ENCODE measurements around the gene TRPC4AP.

The TRPC4AP gene

DNA sequence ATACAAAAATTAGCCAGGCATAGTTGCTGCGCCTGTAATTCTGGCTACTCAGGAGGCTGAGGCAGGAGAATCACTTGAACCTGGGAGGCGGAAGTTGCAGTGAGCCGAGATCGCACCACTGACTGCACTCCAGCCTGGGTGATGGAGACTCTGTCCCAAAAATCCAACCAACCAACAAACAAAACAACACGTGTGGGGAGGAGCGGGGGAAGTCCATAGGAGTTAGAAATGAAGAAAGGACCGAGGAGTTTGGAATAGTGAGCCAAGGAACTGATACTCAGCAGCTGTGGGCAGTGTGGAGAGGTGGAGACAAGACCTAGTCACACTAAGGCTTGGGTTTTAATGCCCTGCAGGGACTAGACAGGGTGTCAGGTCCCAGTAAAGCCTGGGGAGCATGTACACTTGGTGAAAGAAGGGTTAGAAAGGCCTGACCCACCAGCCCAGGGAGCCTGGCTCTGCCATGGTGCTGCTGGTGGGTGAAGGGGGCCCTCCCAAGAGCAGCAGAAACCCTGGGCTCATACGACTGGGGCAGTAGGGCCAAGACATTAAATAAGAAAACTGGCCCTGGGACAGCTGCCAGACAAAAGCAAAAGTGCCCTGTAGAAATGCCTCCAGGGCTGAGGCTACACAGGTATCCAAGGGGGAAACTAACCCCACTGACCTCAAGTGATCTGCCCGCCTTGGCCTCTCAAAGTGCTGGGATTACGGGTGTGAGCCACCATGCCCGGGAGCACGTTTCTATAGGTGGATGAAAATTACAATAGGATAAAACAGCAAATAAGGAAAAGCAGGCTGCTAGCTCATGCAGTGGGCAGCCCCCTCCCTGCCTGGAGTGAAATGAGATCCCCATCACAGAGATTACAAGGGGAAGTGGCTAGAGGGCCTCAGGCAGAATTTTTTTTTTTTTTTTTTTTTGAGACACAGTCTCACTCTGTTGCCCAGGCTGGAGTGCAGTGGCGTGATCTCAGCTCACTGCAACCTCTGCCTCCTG is 78.9 kb downstream of the TRPC4AP start:
- DNase-seq (ENCODE audit: low read depth) = no peak

DNA sequence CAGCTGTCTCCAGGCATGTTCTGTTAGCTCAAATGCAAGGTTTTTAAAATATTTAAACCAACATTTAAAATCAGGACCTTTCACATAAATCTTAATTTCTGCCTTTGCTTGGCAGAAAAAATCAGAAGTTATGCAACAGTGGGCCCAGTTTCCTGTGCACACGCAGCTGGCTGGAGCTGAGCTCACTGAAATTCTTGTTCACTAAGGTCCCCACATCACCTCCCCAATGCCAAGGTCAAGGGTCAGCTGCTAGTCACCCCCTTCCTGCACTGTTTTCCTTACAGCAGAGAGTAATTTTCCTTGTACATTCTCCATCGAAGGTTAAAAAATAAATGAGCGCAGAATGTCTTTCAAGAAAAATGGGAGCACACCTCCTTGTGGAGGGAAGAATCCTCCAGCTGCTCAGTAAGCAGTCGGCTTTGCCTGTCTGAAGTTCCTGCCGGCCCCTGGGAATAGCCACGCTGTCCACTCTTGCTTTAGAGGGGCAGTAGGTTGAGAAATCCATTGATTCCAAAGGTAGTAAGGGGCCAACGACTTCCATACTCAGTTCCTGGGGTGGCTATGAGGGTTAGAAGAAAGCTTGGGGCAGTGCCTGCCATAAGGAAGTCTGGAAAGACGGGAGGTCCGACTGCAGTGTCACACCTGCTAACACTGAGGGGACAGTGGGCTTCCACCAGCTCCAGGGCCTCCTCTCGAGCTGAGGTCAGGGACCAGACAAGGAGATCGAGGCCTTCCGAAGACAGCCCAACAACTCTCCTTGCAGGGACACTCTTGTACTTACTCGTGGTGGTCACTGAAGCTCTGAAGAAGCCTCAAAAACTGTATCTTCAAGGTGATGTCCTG is 80.2 kb downstream of the TRPC4AP start:
- no peak for DNase-seq (ENCODE audit: low read depth)

DNA sequence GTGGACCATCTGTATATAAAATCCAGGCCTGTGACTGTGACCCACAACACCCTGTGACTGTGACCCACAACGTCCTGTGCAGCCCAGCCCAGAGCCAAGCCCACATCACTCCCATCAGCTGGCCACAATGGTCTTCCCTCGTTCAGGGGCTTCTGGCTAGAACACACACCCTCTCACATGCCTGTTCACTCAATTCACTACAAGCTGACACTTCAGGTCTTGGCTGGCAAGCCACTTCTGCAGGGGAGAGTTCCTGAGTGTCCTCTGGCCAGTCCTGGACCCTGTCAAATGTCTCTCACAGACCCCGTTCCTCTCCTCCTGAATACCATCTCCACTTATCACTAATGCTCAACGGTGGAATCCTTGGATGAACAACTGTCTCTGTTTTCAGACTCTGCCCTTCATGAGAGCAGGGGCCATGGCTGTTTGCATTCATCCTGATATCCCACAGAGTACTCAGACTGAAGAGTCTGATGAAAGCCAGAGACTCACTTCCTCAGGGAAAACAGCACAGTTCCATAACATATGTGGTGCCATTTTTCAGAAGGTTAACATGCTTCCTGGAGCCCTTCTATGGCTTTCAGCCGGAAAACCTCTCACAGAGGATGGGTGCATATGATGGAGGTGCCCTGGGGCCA is 80.9 kb downstream of the TRPC4AP start:
- DNase-seq (ENCODE audit: low read depth) = no peak

DNA sequence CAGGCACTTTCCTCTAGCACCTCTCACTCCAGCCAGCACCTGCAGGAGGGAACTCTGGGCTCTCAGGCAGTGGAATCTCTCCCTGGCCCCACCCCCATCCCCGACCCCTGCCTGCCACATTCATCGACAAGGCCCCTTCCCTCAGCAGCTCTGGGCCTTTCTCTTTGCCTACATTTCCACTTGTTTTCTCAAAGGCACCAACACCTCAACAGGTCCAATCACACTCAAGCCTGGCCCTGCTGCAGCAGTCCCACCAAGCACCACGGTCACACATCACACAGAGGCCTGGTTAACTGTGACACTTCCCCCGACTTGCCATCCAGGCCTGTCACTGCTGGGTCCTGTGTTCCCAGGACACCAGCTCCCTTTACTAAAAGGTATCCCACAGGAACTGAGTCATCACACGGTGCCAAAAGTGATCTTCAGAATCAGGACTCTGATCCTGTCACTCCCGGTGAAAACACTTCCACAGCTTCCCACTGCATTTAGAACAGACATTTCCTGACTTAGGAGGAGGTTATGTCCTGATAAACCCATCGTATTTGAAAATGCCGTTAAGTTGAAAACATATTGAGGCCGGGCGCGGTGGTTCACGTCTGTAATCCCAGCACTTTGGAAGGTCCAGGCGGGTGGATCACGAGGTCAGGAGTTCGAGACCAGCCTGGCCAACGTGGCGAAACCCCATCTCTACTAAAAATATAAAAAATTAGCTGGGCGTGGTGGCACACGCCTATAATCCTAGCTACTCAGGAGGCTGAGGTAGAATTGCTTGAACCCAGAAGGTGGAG is 82.0 kb downstream of the TRPC4AP start:
- DNase-seq (ENCODE audit: low read depth) = no peak

DNA sequence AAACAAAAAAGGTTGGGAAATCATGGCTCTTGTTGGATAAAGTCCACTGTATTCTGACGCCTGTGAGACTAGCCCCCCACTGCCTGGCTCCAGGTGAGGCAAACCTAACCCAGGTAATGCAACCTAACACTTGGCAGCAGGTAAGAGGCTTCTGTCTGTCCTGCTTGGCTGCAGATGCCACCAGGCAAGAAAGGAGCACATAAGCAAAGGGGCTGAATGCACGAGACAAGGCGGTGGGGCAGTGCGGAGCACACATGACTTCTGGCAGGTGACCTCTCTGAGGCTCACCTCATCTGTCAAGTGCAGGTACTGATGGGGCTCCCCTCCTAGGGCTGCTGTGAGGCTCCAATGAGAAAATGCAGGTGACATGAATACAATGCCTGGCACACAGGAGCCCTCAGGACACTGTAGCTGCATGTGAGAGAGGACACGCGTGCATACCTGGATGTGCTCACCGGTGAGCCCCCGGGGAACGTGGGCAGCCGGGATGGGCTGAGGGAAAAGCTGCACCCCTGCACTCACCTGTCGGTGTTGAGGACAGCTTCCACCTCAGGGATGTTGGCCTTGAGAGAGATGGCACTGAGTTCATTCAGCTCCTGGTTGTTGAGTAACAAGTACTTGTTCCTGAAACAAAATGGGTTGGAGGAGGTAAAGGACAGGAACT is 82.8 kb downstream of the TRPC4AP start:
- no peak for DNase-seq (ENCODE audit: low read depth)

DNA sequence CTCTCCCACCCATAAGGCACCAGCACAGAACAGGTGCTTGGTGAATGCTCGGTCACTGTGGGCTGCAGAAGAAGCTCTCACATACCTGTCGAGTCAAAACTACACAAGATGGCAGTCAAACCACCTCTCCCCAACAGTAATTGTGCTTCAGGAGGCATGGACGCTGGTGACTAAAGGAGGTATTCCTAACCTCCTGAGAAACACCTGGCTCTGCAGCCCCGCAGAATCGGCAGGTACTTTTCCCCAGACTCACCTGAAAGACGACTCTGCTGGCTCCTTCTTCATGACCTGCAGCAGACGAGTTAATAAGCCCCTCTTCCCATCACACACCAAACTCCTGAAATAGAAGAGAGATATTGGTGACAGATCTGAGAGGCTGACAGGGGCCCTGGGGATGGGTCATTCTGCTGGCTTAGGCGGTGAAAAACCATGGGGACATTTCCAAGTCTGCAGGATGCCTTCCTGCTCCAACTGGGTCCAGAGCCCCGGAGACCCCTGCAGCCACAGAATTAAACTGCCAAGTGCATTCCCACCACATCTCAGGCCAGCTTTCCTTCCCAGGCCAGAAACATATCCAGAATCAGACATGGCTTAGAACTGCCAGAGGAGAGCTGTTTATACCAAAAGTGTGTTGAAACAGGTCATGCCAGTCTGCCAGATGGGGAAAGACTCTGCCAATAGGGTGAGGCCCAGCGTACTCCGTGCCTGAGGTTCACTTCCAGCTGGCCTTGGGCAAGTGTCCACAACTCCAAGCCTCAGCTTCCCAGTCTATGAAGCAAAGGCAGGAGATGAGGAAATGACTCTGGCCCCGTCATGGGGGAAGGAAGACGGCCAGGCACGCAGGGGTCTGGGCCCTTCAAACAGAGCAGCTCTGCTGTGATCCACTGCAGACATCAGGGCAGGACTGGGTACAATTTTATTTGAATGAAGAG is 83.9 kb downstream of the TRPC4AP start:
- DNase-seq (ENCODE audit: low read depth) = no peak

DNA sequence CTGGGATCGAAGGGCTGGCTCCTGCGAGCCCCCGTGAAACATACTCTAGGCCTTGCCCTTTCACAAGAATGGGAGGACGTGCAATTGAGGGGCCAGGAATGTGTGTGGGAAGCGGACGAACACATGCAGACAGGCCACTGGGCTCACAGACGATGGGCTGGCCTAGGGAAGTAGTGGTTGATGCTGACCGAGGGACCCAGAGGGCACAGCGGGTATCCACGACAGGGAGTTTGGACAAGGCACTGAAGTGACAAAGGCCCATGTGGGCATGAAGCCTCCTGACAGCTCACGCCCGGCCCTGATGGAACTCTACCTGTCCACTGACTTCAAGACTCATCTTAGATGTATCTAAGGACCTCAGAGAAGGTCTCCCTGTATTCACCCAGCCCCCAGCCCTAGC is 84.7 kb downstream of the TRPC4AP start:
- DNase-seq (ENCODE audit: low read depth) = no peak

DNA sequence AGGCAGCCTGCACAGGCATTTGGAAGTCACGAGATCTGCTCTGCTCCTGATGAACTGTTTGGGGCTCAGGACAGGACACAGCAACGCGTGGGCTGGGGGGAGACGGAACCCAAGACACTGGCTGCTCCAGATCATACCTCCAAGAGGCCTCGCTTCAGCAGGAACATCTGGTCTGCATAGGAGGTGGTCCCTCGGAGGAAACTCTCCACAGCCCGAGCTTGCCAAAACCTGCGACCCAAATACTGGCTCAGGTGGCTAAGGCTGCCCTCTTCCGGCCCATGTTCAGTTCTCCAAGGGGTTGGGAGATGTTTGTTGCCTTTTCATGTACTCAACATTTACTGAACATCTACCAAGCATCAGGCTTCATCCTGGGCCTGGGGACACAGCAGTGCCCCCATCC is 85.2 kb downstream of the TRPC4AP start:
- no peak for DNase-seq (ENCODE audit: low read depth)

DNA sequence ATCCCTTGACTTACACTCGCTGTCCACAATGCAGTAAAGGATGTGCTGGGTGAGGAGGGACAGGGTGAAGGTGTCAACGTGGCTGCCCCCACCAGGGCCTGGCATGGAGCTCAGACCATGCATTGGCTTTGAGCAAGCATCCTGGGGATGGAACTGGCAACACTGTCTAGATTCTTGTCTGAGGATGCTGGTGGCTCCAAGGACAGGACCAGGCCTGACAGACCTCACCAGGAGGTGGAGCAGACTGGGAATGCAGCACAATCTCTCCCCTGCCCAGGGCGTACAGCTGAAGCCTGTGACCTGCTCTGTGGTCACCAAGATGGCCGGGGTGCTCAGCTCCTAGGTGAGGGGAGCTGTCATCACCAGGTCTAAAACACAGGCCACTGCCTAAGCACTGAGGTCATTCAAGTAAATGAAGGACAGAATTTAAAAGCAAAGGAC is 86.1 kb downstream of the TRPC4AP start:
- no peak for DNase-seq (ENCODE audit: low read depth)

DNA sequence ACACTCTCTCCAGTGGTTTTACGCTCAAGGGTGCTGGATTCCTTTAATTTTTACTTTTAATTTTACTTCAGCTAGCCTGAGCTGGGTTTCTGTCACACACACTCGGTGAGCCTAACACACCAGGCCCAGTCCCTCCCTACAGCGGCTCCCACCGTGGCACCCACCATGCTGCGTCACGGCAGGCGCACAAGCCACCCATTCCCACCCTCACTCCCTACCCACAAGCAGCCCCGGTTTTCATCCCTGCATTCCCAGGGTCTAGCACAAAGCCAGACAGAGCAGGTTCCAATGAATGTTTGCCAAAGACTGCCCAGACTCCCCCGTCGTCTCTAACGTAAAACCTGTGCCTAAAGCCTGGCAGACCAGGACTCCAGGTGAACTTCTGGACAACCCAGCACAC is 86.6 kb downstream of the TRPC4AP start:
- no peak for DNase-seq (ENCODE audit: low read depth)

DNA sequence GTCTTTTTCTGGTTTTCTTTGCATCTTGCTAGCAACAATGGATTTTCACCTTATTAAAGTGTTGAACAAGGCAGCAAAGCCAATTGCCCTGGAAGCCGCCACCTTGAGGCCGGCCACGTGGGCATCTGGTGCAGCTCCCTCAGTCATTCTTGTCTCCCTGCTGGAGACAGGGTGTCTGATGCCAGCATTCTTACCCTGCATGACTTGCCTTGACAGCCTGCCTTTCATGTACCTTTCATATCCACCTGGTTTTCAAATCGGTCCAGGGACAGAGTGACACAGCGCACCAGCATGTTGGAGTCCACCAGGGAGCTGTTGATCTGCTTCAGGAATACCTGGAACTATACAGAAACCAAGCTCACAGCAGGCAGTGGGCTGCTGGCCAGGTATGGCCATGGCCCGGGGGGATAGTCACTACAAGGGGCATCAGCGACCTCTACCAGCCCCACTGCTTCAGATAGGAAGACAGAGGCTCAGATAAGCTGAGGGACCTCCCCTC is 87.1 kb downstream of the TRPC4AP start:
- no peak for DNase-seq (ENCODE audit: low read depth)

DNA sequence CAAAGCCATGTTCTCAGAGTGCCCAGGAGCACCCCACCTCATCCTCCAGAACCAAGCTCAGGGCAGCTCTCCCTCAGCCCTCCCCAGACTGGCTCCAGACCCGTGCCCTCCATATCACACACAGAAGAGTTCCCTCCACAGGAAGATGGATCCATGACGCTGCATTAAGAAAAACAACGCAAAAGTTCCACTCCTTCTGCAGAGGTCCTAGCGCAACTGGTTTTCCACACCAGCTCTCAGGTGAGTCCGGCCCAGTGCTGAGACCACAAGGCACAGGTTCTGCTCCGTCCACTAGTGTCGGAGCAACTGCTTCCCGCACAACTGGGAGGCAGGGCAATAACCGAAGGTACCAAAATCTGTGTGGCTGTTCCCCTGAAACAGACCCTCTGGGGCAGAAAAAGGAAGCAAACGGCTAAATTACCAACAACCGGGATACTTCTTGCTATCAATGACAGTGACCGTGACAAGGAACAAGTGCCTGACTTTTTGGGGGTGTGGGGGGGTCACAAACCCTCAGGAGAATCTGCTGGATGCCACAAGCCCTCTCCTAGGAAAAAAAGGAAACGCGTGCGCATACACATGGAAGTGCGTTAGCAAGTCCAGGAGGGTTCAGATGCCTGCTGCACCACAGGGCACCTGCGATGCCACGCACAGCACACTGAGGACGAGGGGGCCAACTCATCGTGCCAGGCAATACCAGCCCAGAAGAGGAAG is 87.7 kb downstream of the TRPC4AP start:
- no peak for DNase-seq (ENCODE audit: low read depth)

DNA sequence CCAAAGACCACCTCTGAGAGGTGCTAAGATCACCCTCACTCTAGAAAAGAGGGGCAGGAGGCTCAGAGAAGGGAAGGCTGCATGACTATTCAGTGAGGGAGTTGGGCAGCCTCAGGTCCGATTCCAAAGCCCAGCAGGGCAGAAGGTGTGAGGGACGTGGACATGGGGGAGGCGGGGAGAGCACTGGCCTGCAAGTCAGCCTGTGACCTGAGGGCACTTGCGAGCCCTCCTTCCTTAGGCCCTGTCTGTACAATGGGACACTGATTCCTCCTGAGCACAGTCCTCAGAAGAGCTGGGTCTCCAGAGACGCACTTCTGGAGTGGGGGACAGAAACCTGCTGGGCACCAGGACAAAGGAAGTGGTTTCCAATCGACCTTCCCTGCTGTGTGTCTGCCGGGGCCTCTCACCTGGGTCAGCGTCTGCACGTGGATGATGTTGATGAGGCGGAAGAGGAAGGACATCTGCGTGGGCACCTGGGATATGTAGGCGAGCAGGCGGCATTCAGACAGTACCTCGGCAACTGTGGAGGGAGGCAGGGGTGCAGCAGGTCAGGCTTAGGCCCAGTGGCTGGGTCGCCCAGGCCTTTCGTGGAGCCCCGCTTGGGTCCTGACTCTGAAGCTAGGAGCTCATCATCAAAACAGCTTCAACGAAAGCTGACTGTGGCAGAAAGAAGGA is 88.4 kb downstream of the TRPC4AP start:
- DNase-seq (ENCODE audit: low read depth) = no peak

DNA sequence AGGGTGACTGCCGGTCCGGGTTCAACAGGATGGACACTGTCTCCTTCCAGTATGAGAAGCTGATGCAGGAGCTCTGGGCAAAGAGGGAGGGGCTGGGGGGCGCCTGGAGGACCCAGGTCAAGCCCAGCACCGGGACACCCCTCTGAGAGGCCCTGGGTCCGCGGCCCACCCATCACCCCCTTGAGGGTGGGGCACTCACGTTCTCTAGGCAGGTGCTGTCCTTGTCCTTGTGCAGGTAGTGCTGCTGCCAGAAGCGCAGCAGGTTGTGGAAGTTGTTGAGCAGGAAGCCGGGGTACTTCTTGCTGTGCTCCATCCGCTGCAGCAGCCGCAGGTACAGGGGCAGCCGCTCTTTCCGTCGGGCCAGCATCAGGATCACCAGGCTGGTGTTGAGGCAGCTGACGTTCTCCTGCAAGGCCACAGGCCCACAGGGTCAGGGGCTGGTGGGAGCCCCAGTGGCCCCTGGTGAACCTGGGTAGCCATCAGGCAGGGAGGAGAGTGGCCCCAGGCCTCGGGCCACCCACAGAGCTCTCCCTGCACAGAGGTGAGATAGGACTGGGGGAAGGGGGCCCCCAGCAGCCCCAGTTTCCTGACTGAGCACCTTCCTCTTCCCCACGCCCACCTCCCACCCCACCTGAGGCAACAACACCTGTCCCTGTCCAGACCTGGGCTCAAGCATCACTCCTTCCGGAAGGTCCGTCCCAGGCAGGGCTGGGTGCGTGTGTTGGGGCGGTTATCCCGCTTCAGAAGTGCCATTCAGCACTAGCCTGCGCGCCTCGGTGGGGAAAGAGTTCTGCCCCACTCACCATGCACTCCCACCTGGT is 89.2 kb downstream of the TRPC4AP start:
- DNase-seq (ENCODE audit: low read depth) = no peak

DNA sequence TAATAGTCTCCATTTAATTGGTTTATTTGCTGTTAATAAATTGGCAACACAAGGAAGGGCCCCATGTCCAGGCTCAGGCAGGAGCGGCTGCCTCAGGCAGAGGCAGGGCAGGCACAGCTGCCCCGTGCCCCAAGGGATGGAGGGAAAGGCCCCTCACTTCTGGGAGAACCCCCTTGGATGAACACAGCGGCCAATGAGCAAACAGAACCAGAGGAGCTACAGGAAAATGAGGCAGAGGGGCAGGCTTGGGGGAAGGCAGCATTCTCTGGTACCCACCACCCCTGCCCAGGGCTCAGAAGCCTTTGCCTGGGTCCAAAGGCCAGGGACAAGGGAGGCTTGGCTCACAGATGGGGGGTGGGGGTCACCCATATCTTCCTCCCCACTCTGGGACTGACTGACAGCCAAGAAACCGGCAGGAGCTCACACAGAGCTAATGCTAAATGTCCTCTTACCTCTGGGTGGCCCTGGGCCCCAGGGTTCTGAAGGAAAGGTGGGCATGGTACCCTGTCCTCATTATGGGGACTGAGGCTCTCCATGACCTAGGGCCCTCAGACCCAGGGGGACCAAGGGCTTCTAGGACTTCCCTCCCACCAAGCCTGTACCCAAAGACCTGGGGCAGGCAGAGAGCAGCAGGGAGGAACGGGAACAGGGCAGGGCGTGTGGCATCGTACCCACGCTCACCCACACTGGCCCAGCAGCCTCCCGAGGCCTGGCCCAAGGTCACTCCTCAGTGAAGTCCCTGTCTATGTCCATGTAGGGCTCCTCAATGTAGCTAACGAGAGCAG is 90.0 kb downstream of the TRPC4AP start:
- DNase-seq (ENCODE audit: low read depth) = no peak

DNA sequence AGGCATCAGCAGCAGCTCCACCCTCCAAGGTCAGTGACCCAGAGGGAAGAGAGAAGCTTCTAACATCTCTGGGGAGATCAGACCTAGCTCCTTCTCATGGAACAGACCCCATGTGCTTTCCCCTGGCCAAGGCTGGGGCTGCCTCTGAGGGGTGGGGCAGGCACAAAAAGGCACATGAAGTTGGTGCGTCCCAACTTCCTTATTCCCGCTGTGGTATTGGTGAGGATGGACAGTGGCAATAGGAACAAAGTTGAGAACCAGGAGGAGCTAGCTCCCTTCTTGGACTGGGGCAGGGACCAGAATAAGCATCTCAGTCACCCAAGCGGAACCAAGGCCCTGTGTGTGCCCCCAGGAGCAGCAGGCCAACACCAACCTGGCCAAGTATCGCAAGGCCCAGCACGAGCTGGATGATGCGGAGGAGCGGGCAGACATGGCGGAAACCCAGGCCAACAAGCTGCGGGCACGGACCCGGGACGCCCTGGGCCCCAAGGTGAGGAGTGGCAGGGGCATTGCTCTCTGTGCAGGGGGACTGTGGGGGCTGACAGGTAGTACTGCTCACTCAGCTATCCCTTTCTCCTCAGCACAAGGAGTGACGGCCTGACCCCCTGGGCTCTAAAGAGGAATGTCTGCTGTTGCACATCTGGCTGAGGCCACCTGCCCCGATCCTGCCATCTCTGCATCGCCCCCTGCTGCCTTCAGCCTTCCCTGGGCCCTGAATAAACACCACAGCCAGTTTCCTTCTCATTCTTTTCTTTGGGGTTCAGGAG is 90.8 kb downstream of the TRPC4AP start:
- no peak for DNase-seq (ENCODE audit: low read depth)

Measured in non-pigmented ciliary epithelial cell (primary cell).